A204.1 (cell line): ENCODE measurements around the gene RARA.

Experiments used
- FAIRE-seq: peaks from 2 replicates; lab custom pipeline; 2012; peaks lifted over from hg19 to GRCh38; lab: Jason Lieb, UNC

Gene RARA

GRCh38 chr17:40329839-40330794 is 21.1 kb downstream of the RARA start:
- no peak for FAIRE-seq

DNA sequence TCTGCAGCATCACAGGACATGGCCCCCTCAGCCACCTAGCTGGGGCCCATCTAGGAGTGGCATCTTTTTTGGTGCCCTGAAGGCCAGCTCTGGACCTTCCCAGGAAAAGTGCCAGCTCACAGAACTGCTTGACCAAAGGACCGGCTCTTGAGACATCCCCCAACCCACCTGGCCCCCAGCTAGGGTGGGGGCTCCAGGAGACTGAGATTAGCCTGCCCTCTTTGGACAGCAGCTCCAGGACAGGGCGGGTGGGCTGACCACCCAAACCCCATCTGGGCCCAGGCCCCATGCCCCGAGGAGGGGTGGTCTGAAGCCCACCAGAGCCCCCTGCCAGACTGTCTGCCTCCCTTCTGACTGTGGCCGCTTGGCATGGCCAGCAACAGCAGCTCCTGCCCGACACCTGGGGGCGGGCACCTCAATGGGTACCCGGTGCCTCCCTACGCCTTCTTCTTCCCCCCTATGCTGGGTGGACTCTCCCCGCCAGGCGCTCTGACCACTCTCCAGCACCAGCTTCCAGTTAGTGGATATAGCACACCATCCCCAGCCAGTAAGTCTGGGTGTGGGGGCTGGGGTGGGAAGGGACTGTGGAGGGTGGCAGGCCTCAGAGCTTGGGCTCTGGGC is 22.0 kb downstream of the RARA start:
- no peak for FAIRE-seq

DNA sequence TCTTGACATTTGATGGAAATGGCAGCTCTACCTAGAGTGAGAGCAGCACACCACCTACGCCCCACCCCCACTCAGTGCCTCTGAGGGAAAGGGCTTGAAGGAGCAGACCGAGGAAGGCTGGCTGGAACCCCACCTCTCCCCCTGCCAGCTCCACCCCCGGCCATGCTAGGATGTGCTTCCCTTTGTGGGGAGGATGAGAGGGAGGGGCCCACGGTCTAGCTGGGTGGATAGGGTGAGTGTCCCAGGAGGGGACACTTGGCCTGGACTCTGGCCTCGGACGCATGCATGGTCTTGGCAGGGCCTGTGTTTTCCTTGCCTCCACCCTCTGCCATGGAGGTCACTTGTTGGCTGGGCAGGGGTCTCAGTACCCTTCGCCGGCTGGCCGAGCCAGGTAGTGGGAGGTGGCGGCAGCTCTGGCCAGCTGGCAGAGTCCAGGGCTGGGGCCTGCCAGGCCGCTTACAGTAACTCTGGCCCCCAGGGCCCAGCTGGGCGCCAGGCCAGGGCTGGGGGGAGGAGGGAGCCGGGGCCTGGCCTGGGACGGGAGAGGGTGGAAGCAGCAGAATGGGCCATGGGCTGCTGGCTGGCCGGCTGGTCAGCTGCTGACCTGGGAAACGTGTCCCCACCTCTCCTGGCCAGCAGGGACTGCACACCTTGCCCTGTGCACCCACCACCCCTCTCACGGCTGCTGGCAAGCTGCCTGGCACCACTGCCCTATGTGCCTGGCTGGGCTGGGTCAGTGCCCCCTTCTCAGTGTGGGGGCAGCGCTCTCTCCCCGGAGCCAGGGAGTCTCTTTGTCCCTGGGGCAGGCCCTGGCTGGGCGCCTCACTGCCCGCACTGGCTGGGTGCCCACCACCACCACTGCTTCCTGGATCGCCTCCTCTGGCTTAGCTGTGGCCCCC is 23.0 kb downstream of the RARA start:
- FAIRE-seq = no peak

- no peak for FAIRE-seq
Observed at GRCh38 chr17:40333781-40334448, 24.9 kb downstream of the RARA start.

- no peak for FAIRE-seq
Observed at GRCh38 chr17:40335620-40336019, 26.6 kb downstream of the RARA start.

- FAIRE-seq = no peak
Observed at GRCh38 chr17:40337351-40337750, 28.4 kb downstream of the RARA start.

DNA sequence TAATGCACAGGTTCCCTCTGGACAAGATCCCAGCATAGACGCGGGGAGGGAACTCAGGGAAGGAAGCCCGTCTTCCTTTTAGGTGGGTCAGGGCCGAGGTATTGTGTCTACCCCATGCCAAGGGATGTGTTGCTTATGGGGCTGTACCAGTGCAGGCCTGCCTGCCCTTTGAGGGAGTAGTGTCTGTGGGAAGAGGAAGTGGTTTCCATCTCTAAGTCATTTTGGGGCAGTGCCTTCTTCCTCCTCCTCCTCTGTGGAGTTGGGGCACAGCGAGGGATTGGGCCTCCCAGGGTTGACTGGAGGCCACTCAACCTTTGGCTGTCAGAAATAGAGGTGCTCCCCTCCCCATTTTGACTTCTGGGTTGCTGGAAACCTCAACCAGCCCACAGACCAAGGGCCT is 29.1 kb downstream of the RARA start:
- no peak for FAIRE-seq

GRCh38 chr17:40338941-40339649 is 30.1 kb downstream of the RARA start:
- FAIRE-seq = no peak

- no peak for FAIRE-seq
Observed at GRCh38 chr17:40340327-40340726, 31.3 kb downstream of the RARA start.

GRCh38 chr17:40340880-40341807 is 32.2 kb downstream of the RARA start:
- FAIRE-seq = no peak

DNA sequence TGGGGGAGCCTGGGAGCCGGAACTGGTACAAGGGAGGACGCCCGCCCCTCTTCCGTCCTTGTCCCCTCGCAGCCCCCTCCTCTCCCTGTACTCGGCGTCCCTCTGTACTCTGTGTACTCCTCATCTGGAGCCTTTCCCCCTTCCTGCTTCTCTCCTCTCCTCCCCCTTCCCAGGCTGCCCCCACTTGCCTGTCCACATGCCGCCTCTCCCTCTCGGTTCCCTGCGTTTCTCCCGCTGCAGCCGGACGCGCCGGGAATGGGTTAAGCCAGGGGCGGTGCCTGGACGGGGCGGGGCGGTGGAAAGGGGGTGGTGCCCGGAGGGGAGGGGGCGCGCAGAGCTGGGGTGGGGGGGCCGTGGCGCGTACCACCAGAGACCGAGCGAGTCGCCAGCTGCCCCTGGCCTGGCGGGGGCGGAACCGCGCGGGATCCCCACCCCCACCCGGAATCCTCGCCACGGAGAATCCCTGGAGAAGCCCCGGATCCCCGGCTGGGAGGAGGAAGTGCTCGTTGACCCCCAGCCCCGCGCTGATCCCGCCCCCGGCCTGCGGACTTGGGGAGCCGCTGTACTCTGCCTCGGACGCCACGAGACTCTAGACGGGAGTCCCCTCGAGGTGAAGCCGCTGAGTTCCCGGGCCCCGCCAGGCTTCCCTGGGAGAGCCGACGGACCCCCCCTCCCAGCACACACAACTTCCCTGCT is 33.0 kb downstream of the RARA start:
- no peak for FAIRE-seq

DNA sequence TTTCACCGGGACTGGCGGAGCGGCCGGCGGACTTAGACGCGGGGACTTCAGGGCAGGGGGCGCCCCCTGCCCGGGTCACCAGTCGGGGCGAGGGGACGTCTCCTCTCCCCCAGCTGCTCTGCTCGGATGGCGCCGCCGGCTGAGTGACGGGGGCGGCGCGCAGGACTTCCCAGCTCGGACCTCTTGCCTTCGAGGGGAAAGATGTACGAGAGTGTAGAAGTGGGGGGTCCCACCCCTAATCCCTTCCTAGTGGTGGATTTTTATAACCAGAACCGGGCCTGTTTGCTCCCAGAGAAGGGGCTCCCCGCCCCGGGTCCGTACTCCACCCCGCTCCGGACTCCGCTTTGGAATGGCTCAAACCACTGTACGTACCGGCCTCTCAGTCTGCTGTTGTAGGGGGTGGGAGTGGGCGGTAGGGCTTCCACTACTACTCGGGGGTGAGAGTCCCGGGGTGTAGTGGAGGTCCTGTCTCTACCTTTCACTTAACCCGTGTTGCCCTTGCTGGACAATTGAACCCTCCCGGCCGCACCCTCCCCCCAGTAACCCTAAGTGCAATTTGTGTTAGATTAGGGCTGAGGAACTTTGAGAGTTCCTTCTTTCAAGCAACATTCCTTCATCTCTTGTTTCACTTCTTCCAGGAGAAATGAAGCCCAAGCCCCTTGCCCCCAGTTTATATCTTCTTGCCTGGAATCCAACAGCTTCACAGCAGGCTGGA is 33.7 kb downstream of the RARA start:
- no peak for FAIRE-seq

DNA sequence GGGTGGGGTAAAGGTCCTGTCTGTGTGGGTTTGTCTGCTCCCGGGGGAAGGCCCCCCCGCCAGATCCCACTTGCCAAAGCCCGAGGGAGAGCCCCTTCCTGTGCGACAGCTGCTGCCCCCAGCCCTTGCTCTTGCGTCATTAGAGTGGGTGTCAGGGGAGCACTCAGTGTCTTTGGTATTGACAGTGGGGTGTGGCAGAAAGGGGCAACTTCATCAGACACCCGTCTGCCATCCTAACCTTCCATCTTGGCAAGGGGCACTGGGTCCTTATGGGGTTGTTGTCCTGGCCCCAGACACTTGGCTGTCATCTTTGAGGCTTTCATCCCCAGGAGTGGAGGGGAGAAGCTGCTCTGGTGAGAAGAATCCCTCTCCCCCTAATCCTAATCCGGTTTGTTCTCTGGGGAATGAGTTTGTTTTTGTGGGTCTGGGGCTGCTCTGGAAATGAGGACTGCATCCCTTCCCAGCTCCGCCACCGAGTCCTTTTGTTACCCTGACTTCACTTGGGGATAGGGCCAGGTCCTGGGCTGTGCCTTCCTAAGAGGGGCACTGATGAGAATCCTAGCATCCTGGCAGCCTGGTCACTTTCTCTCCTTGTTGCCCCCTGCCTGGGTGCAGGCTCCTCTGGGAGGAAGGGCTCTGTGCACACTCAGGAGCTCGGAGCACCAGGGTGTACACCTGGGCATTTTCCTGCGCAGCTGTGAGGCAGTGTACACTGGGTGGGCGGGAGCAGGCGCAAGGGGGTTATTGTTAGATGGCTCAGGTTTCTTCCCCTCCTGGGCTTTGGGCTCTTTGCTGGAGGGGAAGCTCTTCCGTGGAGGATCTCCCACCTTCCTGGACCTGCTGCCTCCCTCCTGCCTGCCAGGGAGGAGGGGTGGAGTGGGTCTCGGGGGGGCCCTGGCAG is 34.5 kb downstream of the RARA start:
- FAIRE-seq = no peak

DNA sequence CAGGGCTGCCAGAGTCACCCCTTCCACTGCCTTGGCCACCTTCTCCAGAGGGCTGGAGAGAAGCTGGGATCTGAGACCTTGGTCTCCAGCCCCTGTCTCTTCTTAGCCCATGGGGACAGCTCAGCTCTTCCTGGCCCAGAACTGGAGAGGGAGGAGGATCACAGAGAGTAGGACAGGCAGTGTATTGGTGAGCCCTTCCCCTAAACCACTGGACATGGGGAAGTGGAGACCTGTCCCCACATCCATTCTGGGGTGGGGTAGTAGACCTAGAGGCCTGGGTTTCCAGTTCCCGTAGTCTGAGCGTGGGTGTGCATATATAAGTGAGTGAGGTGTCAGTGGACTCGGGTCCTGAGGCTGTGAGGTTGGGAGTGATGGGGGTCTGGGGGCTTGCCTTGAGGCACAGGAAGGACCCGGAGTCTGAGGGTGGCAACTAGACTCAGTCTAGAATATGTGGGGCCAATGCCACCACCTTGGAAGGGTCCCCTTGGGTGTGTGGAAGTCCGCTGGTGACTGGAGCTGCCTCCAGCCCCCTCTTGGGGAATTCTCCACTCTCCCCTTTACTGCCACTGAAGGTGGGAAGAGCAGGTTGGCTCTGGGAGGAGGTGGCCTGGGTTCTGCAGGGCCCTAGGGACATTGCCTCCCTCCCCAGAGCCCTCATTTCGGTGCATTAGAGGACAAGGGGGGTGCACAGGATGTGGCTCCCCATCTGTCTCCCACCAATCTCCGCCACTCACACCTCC is 35.6 kb downstream of the RARA start:
- no peak for FAIRE-seq

GRCh38 chr17:40345161-40345993 is 36.4 kb downstream of the RARA start:
- FAIRE-seq = no peak
